IPS-18c (cell line): Measurements from ENCODE around the gene LTB4R.
"Not testable (repeated sequence)": the region's sequence is repeated elsewhere in the genome, so short reads cannot be mapped to it uniquely, and the experiment has no call there.

Experiments used
- H3K4me3 ChIP-seq: 2 replicates; pipeline ENCODE4 v1.7.0; 2013; ENCODE audit warnings: low read depth, mild to moderate bottlenecking, low read length, moderate library complexity; ENCODE audit not compliant: insufficient read depth
- H3K9me3 ChIP-seq: one replicate; pipeline ENCODE4 v1.6.1; 2013; ENCODE audit warnings: mild to moderate bottlenecking, low read length, moderate library complexity; ENCODE audit not compliant: control insufficient read depth, insufficient read depth

LTB4R gene

DNA sequence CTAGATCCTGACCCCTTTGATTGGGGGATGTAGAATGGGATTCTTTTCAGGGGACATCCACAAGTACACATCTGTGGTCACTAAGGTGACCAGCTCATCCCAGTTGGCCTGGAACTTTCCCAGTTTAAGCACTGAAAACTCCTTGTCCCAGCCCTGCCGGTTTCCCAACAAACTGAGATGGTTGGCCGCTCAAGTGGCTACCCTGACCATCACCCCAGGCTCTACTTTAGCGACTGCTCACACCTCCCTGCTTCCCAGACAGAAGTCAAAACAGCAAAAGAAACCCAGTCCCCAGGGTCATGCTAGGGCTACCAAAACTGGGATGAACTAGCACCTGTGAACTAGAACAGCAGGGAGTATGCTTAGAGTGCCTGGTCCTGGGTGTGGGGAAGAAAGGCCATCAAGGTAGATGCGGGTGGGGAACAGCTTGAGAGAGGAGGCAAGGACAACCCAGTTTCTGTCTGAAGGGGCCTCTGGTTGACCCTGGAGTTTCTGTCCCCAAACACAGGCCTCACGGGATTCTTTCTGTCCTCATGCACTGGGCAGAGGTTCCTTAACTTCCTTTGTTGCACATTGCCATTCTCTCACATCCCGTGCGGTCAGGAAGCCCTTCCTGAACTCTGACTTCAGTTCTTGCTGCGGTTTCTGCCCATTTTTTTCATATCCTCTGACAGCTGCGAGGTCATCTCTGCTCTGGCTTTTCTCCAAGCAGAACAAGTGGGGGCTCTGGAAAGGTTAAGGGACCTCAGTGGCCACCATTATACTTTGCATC lies 1.6 kb downstream of the LTB4R start:
- H3K9me3 ChIP-seq, result no peaks in the 10 kb centered on the region
- no peak overlapping the region for H3K4me3 ChIP-seq

GRCh38 chr14:24313913-24314312 lies 2.6 kb downstream of the LTB4R start:
- H3K4me3 ChIP-seq, result no peak overlapping the region
- no peaks in the 10 kb centered on the region for H3K9me3 ChIP-seq

DNA sequence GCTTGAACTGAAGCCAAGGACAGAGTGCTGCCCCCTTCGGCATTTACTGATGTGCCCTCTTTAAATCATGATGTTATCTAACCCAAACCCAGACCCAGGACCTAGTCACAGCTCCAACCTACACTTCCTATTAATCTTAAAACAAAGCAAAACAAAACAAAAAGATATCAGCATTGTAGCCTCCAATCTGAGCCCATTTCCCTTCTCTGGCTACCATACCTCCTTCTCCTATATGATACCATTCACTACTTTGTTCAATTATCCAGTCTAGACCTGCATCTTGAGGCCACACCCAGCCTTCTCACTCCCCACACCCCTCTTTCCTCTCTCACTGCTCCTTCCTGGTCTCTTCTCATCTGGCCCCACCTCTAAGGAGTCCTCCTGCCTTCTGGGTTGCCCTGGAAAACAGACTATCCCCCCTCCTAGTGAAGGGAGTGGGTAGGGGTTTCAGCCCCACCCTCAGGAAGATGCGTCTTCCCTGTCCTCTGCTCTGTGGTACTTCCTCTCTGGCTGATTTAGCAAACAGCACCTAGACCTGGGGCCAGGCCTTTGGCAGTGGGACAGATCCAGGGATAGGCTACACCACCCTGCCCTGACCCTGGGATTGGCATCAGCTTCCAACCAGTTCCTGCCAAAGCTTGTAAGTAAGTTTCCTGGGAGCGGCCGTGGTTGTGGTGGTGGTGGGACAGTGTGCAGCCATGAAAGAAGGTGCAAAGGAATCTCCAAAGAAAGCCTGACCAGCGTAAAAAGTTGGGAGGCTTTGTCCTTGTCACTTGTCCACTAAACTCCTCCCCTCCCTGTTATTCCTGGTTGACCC lies 3.3 kb downstream of the LTB4R start:
- H3K4me3 ChIP-seq, result no peak overlapping the region
- no peaks in the 10 kb centered on the region for H3K9me3 ChIP-seq

DNA sequence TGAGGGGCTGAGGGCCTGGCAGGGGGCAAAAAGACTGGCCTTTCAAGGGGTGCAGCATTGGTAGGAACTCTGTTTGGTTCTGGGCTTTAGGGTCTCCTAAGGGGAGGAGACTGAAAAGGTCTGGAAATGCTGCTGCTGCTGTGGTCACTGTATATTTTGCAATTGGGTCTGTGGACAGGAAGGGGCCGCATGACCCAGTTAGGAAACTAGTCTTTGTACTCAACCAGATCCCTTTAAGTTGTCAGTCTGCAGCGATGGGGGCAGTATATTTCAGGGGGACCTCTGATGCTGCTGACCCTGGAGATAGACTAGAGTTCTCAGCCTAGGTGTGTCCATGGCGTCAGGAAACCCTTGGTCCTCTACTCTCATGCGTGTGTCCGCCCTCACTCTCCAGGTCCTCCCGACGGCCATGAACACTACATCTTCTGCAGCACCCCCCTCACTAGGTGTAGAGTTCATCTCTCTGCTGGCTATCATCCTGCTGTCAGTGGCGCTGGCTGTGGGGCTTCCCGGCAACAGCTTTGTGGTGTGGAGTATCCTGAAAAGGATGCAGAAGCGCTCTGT lies 4.0 kb downstream of the LTB4R start:
- no peak overlapping the region for H3K4me3 ChIP-seq

GRCh38 chr14:24315807-24316596 lies 4.7 kb downstream of the LTB4R start:
- Histone ChIP-seq H3K9me3 (no peaks in the 10 kb centered on the region), H3K4me3 (no peak overlapping the region)

More for the DNA sequence above, 4.0 kb downstream of the LTB4R start:
- no peaks in the 10 kb centered on the region for H3K9me3 ChIP-seq

GRCh38 chr14:24316597-24316950 lies 5.3 kb downstream of the LTB4R start:
- no peaks in the 10 kb centered on the region for H3K9me3 ChIP-seq
- no peak overlapping the region for H3K4me3 ChIP-seq

GRCh38 chr14:24317141-24317928 lies 6.0 kb downstream of the LTB4R start:
- H3K4me3 ChIP-seq, result no peak overlapping the region
- H3K9me3 ChIP-seq, result no peaks in the 10 kb centered on the region

DNA sequence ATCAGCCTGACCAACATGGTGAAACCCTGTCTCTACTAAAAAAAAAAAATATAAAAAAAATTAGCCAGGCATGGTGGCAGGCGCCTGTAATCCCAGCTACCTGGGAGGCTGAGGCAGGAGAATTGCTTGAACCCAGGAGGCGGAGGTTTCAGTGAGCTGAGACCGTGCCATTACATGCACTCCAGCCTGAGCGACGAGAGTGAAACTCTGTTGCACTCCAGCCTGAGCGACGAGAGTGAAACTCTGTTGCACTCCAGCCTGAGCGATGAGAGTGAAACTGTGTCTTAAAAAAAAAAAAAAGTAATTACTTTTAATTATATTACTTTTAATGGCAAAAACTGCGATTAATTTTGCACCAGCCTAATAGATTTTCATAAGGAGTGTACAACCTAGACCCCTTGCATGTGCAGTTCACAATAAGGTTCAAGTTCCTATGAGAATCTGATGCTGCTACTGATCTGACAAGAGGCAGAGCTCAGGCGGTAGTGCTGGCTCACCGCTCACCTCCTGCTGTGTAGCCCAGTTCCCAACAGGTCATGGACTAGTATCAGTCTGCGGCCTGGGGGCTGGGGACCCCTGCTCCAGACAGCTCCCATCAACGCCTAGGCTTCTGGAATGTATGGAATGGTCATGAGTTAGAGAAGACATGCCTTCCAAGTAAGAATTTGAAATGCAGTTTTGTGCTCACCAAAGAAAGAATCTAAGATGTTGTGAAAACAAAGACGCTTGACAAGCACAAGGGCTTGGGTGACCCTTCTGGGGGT lies 10.1 kb downstream of the LTB4R start:
- H3K9me3 ChIP-seq, result no peaks in the 10 kb centered on the region
- H3K4me3 ChIP-seq, result no peak overlapping the region

DNA sequence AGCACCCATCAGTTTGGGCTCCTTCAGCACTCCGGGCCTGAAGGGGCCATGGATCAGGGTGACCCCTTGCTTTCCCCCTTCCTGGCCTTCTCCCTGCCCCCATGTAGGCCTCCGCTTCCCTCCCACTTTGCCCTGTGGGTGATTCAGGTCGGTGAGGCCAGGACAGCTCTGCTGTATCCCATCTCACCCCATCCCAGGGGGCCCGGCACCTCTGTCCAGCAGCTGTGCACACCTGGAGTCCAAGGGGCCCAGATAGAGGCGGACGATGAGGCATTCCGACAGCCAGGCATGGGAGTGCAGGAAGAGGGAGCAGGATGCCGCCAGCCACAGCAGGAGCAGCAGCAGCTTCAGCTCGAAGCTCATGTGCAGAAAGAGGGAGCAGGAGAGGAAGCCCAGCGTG lies 11.4 kb downstream of the LTB4R start:
- no peaks in the 10 kb centered on the region for H3K9me3 ChIP-seq

GRCh38 chr14:24323341-24323740 lies 12.0 kb downstream of the LTB4R start:
- Histone ChIP-seq H3K9me3 (no peaks in the 10 kb centered on the region), H3K4me3 (no peak overlapping the region)

More for the DNA sequence above, 11.4 kb downstream of the LTB4R start:
- no peak overlapping the region for H3K4me3 ChIP-seq

- no peak overlapping the region for H3K4me3 ChIP-seq
- H3K9me3 ChIP-seq, result no peaks in the 10 kb centered on the region
These were observed 12.7 kb downstream of the LTB4R start for GRCh38 chr14:24324024-24324423.

- Histone ChIP-seq H3K9me3 (no peaks in the 10 kb centered on the region), H3K4me3 (no peak overlapping the region)
These were observed 13.8 kb downstream of the LTB4R start for GRCh38 chr14:24325041-24325530.

DNA sequence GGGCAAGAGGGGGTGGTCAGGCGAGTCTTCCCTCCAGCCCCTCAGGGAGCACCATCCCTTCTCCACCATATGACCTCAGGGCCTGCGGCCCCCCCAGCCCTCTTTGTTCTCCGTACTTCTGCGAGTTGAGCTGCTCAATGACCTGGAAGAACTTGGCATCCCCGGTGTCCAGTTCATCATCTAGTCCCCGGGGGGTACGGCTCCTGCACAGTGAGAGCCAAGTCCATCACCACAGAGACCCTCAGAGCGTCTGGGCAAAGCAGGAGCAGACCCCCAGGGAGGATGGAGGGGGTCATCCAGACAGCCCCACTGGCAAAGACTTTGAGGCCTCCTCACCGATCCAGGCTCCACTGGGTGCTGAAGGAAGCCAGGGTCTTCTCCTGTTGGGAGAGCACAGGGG lies 14.7 kb downstream of the LTB4R start:
- Histone ChIP-seq H3K4me3 (no peak overlapping the region), H3K9me3 (no peaks in the 10 kb centered on the region)

DNA sequence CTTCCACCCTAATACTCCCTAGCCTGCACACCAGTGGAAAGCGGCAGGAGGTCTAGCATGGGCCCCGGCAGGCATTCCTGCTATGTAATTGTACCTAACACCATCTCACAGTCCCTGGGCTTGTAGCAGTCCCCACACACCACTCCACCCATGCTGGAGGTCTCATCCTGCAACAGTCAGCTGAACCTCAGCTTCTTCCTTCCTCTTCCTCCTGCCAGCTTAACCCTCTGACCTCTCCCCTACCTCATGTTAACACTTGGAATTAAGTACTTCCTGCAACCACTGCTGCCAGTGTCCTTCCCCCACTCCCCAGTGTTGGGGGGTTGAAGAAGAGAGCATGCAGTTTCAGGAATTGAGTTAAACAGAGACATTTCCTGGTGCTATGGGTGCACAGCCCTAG lies 16.0 kb downstream of the LTB4R start:
- no peaks in the 10 kb centered on the region for H3K9me3 ChIP-seq
- H3K4me3 ChIP-seq, result no peak overlapping the region

- H3K4me3 ChIP-seq, H3K9me3 ChIP-seq: not testable (repeated sequence)
These were observed 16.6 kb downstream of the LTB4R start for GRCh38 chr14:24327914-24328313.

DNA sequence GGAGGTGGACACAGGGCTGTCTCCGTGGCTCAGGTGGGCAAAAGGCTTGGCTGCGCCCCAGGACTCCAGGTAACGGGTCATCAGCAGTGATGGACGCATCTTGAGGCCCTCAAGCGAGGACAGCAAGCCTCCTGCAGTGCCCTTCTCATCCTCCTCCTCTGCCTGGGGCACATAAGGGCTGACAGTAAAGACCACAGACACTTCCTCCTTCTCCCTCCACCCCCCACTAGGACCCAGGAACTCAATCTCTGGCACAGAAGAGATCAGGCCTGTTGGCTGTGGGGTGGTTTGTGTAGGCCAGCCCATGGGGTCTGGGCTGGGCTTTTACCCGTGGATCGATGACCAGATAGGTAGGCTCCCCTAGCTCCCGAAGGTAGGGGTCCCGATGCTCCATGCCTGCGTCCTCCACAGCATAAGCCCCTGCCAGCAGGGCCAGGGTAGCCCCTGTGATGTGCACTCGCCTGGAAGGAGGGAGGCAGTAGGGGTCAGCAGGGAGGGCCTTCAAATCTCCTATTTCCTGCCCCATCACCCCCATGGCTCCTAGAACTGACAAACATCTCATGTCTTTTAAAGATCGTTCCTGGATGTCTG lies 17.9 kb downstream of the LTB4R start:
- Histone ChIP-seq H3K9me3 (no peaks in the 10 kb centered on the region), H3K4me3 (no peak overlapping the region)
